ENCODE data around the gene DENND1A. TPM values are rescaled to one million over a fixed set of nuclear protein-coding genes. Genes with fewer than 3 reads are reported as not detected.

DENND1A gene
- total and polyA plus RNA-seq, 2 of the 13 experiments (the other 11 are each of a cell fraction or from before 2014, with no cell fraction given), result 14.8 to 30.1 TPM

DNA sequence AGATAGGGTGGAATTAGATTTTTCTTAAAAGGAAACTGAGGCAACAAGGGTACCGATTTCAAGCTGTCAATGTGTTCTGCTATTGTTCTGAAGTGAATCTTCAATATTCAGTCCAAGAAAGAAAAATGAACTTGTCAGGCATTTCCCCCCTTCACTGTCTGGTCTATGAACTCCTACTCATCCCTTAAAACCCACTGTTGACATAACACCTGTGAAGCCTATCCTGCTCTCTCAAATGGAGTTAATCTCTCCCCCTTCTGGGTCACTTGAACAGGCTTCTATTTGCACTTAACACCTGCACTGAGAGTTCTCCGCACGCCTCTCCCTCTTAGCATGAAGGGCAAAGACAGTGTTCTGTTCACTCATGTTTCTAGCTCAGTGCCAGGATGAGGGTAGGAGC is 429.6 kb downstream of the DENND1A start:
- Histone ChIP-seq H3K36me3 (replicated peaks in 1 of 2; ENCODE audit: control insufficient read depth in 1 of 2, insufficient read depth in 2 of 2, low read length in 2 of 2) (0 out of 5 replicates have a peak, but pooled peaks cover 0 to 2% of the 10 kb centered on the region in 2 experiments), H2AFZ (ENCODE audit: low read length) (no peak overlapping the region), H4K20me1 (ENCODE audit: insufficient read depth, low read length) (no peaks in the 10 kb centered on the region), H3K79me2 (ENCODE audit: insufficient read depth, low read length) (no peaks in the 10 kb centered on the region), H3K4me2 (ENCODE audit: low read depth, low read length) (no peak overlapping the region), H3K27me3 (ENCODE audit: control insufficient read depth in 1 of 2, insufficient read depth in 2 of 2, low read length in 2 of 2) (no peaks in the 10 kb centered on the region), H3K4me3 (replicated peaks in 1 of 3; ENCODE audit: insufficient read depth in 1 of 3, low read depth in 2 of 3, low read length in 3 of 3) (no peak overlapping the region), H3K9ac (ENCODE audit: insufficient read depth, low read depth, low read length) (no peak overlapping the region), H3K9me3 (ENCODE audit: low read length) (no peaks in the 10 kb centered on the region), H3K4me1 (ENCODE audit: insufficient read depth, low read length) (no peaks in the 10 kb centered on the region; the same call in 1 of the 2 replicates), H3K27ac (ENCODE audit: extremely low read length, insufficient read depth, low read length) (no peak overlapping the region)
- ChIA-PET CTCF (ENCODE audit: low intra/inter-chr PET ratio, low total read pairs) (no interaction called here), POLR2A (no interaction called here)
- BruUV-seq (replicated peaks), result no TSS peak
- in situ Hi-C loops (cut with HindIII; ENCODE audit: extremely low pct_ligation_motif_present, low pct_unique_long_range_greater_than_20kb) (loop anchor here (10.0 kb wide), 1 partner anchor 96 kb away; no protein-coding TSS in a partner anchor), intact Hi-C loops (cut with micrococcal nuclease; ENCODE audit: unreplicated experiment) (no loop called here)
- WGBS (ENCODE audit: low lambda C conversion rate), result 65% methylated on average over 3 of the region's 3 CpGs
- DNase-seq (ENCODE audit: low spot score) (no peak), ATAC-seq (no peak), FAIRE-seq (no peak)
- TF ChIP-seq, protein P1, sequence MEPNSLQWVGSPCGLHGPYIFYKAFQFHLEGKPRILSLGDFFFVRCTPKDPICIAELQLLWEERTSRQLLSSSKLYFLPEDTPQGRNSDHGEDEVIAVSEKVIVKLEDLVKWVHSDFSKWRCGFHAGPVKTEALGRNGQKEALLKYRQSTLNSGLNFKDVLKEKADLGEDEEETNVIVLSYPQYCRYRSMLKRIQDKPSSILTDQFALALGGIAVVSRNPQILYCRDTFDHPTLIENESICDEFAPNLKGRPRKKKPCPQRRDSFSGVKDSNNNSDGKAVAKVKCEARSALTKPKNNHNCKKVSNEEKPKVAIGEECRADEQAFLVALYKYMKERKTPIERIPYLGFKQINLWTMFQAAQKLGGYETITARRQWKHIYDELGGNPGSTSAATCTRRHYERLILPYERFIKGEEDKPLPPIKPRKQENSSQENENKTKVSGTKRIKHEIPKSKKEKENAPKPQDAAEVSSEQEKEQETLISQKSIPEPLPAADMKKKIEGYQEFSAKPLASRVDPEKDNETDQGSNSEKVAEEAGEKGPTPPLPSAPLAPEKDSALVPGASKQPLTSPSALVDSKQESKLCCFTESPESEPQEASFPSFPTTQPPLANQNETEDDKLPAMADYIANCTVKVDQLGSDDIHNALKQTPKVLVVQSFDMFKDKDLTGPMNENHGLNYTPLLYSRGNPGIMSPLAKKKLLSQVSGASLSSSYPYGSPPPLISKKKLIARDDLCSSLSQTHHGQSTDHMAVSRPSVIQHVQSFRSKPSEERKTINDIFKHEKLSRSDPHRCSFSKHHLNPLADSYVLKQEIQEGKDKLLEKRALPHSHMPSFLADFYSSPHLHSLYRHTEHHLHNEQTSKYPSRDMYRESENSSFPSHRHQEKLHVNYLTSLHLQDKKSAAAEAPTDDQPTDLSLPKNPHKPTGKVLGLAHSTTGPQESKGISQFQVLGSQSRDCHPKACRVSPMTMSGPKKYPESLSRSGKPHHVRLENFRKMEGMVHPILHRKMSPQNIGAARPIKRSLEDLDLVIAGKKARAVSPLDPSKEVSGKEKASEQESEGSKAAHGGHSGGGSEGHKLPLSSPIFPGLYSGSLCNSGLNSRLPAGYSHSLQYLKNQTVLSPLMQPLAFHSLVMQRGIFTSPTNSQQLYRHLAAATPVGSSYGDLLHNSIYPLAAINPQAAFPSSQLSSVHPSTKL (CRISPR knock-in tag; IDR thresholded peaks at IDR 0.05), result no peak
- TF ChIP-seq NR3C1 (CRISPR knock-in tag; IDR thresholded peaks at IDR 0.05) (no peak), ZNF790 (CRISPR knock-in tag; IDR thresholded peaks at IDR 0.05; ENCODE audit: borderline replicate concordance) (no peak), ZFP36 (IDR thresholded peaks at IDR 0.05; ENCODE audit: borderline replicate concordance, low read depth, low read length, partially characterized antibody) (no peak), ZNF17 (CRISPR knock-in tag; IDR thresholded peaks at IDR 0.05) (no peak), RAD21 (CRISPR knock-in tag; IDR thresholded peaks at IDR 0.05) (no peak), YEATS2 (CRISPR knock-in tag; IDR thresholded peaks at IDR 0.05; ENCODE audit: borderline replicate concordance) (no peak), ZC3H4 (CRISPR knock-in tag; IDR thresholded peaks at IDR 0.05; ENCODE audit: borderline replicate concordance) (no peak)
- TF ChIP-seq, protein P2, sequence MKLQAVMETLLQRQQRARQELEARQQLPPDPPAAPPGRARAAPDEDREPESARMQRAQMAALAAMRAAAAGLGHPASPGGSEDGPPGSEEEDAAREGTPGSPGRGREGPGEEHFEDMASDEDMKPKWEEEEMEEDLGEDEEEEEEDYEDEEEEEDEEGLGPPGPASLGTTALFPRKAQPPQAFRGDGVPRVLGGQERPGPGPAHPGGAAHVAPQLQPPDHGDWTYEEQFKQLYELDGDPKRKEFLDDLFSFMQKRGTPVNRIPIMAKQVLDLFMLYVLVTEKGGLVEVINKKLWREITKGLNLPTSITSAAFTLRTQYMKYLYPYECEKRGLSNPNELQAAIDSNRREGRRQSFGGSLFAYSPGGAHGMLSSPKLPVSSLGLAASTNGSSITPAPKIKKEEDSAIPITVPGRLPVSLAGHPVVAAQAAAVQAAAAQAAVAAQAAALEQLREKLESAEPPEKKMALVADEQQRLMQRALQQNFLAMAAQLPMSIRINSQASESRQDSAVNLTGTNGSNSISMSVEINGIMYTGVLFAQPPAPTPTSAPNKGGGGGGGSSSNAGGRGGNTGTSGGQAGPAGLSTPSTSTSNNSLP (IDR thresholded peaks at IDR 0.05; ENCODE audit: low read depth, low read length), result no peak
- TF ChIP-seq, protein P3, sequence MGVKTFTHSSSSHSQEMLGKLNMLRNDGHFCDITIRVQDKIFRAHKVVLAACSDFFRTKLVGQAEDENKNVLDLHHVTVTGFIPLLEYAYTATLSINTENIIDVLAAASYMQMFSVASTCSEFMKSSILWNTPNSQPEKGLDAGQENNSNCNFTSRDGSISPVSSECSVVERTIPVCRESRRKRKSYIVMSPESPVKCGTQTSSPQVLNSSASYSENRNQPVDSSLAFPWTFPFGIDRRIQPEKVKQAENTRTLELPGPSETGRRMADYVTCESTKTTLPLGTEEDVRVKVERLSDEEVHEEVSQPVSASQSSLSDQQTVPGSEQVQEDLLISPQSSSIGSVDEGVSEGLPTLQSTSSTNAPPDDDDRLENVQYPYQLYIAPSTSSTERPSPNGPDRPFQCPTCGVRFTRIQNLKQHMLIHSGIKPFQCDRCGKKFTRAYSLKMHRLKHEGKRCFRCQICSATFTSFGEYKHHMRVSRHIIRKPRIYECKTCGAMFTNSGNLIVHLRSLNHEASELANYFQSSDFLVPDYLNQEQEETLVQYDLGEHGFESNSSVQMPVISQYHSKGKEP (CRISPR knock-in tag; IDR thresholded peaks at IDR 0.05), result no peak
- TF ChIP-seq, protein P4, sequence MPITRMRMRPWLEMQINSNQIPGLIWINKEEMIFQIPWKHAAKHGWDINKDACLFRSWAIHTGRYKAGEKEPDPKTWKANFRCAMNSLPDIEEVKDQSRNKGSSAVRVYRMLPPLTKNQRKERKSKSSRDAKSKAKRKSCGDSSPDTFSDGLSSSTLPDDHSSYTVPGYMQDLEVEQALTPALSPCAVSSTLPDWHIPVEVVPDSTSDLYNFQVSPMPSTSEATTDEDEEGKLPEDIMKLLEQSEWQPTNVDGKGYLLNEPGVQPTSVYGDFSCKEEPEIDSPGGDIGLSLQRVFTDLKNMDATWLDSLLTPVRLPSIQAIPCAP (CRISPR knock-in tag; IDR thresholded peaks at IDR 0.05; ENCODE audit: low read depth), result no peak
- TF ChIP-seq, protein P5, sequence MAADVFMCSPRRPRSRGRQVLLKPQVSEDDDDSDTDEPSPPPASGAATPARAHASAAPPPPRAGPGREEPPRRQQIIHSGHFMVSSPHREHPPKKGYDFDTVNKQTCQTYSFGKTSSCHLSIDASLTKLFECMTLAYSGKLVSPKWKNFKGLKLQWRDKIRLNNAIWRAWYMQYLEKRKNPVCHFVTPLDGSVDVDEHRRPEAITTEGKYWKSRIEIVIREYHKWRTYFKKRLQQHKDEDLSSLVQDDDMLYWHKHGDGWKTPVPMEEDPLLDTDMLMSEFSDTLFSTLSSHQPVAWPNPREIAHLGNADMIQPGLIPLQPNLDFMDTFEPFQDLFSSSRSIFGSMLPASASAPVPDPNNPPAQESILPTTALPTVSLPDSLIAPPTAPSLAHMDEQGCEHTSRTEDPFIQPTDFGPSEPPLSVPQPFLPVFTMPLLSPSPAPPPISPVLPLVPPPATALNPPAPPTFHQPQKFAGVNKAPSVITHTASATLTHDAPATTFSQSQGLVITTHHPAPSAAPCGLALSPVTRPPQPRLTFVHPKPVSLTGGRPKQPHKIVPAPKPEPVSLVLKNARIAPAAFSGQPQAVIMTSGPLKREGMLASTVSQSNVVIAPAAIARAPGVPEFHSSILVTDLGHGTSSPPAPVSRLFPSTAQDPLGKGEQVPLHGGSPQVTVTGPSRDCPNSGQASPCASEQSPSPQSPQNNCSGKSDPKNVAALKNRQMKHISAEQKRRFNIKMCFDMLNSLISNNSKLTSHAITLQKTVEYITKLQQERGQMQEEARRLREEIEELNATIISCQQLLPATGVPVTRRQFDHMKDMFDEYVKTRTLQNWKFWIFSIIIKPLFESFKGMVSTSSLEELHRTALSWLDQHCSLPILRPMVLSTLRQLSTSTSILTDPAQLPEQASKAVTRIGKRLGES (CRISPR knock-in tag; IDR thresholded peaks at IDR 0.05; ENCODE audit: borderline replicate concordance), result no peak
